Measurements from ENCODE around the gene PAK4.
A peak's percentile ranks its signal among the peaks of the same experiment; 100 is the strongest.

PAK4 gene

DNA sequence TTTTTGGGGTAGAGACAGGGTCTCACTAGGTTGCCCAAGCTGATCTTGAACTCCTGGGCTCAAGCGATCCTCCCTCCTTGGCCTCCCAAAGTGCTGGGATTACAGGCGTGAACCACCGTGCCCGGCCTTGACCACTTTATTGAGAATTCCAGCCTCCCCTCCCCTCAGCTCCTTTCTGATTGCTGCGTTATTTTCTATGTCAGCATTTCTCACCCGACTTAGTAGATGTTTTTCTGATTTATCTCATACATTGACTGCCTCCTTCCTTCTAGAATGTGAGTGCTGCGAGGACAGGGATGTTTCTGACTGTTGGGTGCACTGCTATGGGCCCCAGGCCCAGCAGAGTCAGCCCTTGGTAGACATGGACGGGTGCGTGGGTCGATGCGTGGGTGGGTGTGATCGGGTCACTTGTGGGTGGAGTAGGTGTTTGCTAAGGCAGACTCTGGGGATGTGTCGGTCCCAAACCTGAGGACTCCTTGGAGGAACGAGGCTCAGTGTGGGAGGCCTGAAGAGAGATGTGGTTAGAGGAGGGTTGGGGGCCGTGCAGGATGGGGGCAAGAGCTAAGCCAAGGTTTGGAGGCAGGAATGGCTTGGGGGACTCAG is 37.0 kb downstream of the PAK4 start:
- TF ChIP-seq ZNF274 (IDR thresholded peaks at IDR 0.05; ENCODE audit: low read depth, low read length), result no peak
- no peak for TF ChIP-seq SUZ12 (IDR thresholded peaks at IDR 0.05; ENCODE audit: extremely low read depth, insufficient read depth, insufficient read length)
- TF ChIP-seq YY1 (IDR thresholded peaks at IDR 0.05; ENCODE audit: insufficient read depth, insufficient read length), result no peak
- Histone ChIP-seq H3K27me3 (ENCODE audit: insufficient read depth, insufficient read length) (no peaks in the 10 kb centered on the region), H3K9me3 (ENCODE audit: insufficient read depth, low read length) (no peaks in the 10 kb centered on the region), H3K4me3 (ENCODE audit: insufficient read length, low read depth) (no peak overlapping the region), H3K36me3 (ENCODE audit: insufficient read depth, insufficient read length, low read length) (peaks cover 16% of the 10 kb centered on the region), H3K9ac (ENCODE audit: insufficient read length, low read depth) (no peak overlapping the region), H3K4me1 (ENCODE audit: insufficient read depth, insufficient read length) (peaks cover 6% of the 10 kb centered on the region)
- no peak for DNase-seq (ENCODE audit: low read depth, low spot score)

DNA sequence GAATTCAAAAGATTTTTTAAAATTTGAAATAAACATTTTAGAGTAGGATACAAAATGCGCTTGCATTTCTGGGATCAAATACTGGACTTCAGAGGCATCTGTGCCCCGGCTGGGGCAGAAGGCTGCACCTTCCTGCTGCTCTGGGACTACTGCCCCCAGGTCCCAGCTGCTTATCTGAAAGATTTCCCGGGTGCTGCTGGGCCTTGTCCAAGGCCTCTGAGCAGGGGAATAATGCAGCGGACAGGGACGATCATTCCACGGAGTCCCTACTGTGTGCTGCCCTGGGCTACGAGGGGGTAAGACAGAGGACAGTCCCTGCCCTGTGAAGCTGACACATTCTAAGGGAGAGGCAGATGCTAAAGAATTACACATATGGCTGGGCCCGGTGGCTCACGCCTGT is 38.0 kb downstream of the PAK4 start:
- TF ChIP-seq SUZ12 (IDR thresholded peaks at IDR 0.05; ENCODE audit: extremely low read depth, insufficient read depth, insufficient read length) (no peak), ZNF274 (IDR thresholded peaks at IDR 0.05; ENCODE audit: low read depth, low read length) (no peak), YY1 (IDR thresholded peaks at IDR 0.05; ENCODE audit: insufficient read depth, insufficient read length) (no peak)
- DNase-seq (ENCODE audit: low read depth, low spot score), result no peak
- Histone ChIP-seq H3K4me1 (ENCODE audit: insufficient read depth, insufficient read length) (peaks cover 13% of the 10 kb centered on the region), H3K9me3 (ENCODE audit: insufficient read depth, low read length) (no peaks in the 10 kb centered on the region), H3K9ac (ENCODE audit: insufficient read length, low read depth) (no peak overlapping the region), H3K4me3 (ENCODE audit: insufficient read length, low read depth) (no peak overlapping the region), H3K27me3 (ENCODE audit: insufficient read depth, insufficient read length) (no peaks in the 10 kb centered on the region), H3K36me3 (ENCODE audit: insufficient read depth, insufficient read length, low read length) (peaks cover 11% of the 10 kb centered on the region)

DNA sequence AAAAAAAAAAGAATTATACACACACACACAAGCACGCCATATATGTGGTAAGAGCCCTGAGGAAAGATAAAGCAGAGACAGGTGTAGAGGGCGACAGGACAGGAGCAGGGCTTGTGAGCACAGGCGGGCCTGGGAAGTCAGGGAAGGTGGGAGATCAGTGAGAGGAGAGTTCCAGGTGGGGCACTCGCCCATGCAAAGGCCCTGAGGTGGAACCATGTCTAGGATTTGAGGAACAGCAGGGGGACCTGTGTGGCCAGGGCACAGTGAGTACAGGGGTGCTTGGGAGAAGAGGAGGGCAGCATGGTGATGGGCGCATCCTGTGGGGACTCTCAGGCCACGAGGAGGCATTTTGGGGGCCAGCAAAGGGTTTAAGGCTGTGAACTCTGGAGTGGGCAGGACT is 38.7 kb downstream of the PAK4 start:
- DNase-seq (ENCODE audit: low read depth, low spot score), result no peak
- no peak overlapping the region for H3K4me3 ChIP-seq (ENCODE audit: insufficient read length, low read depth)
- TF ChIP-seq SUZ12 (IDR thresholded peaks at IDR 0.05; ENCODE audit: extremely low read depth, insufficient read depth, insufficient read length) (no peak), ZNF274 (IDR thresholded peaks at IDR 0.05; ENCODE audit: low read depth, low read length) (no peak)
- peaks cover 5% of the 10 kb centered on the region for H3K36me3 ChIP-seq (ENCODE audit: insufficient read depth, insufficient read length, low read length)
- H3K9me3 ChIP-seq (ENCODE audit: insufficient read depth, low read length), result no peaks in the 10 kb centered on the region
- H3K9ac ChIP-seq (ENCODE audit: insufficient read length, low read depth), result no peak overlapping the region
- no peaks in the 10 kb centered on the region for H3K27me3 ChIP-seq (ENCODE audit: insufficient read depth, insufficient read length)
- peaks cover 13% of the 10 kb centered on the region for H3K4me1 ChIP-seq (ENCODE audit: insufficient read depth, insufficient read length)

DNA sequence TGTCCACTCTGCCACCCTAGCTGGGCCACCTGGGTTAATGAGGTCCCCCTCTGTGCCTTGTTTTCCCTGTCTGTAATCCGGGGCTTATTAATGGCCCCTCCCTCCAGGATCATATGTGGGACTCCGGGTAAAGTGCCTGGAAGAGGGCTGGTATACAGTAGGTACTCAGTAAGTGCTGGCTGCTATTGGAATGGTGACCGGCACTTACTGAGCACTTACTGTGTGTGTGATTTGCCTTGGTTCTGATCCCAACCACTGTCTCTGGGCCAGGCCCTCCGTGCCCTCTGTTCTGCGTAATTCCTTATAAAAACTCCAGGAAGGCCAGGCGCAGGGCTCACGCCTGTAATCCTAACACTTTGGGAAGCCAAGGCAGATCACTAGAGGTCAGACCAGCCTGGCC is 40.3 kb downstream of the PAK4 start:
- DNase-seq (ENCODE audit: low read depth, low spot score), result no peak
- Histone ChIP-seq H3K4me1 (ENCODE audit: insufficient read depth, insufficient read length) (peaks cover 13% of the 10 kb centered on the region), H3K36me3 (ENCODE audit: insufficient read depth, insufficient read length, low read length) (peaks cover 11% of the 10 kb centered on the region), H3K9ac (ENCODE audit: insufficient read length, low read depth) (peak overlapping the region; percentile 10), H3K4me3 (ENCODE audit: insufficient read length, low read depth) (no peak overlapping the region), H3K9me3 (ENCODE audit: insufficient read depth, low read length) (no peaks in the 10 kb centered on the region), H3K27me3 (ENCODE audit: insufficient read depth, insufficient read length) (no peaks in the 10 kb centered on the region)
- no peak for TF ChIP-seq ZNF274 (IDR thresholded peaks at IDR 0.05; ENCODE audit: low read depth, low read length)
- no peak for TF ChIP-seq YY1 (IDR thresholded peaks at IDR 0.05; ENCODE audit: insufficient read depth, insufficient read length)
- TF ChIP-seq SUZ12 (IDR thresholded peaks at IDR 0.05; ENCODE audit: extremely low read depth, insufficient read depth, insufficient read length), result no peak

DNA sequence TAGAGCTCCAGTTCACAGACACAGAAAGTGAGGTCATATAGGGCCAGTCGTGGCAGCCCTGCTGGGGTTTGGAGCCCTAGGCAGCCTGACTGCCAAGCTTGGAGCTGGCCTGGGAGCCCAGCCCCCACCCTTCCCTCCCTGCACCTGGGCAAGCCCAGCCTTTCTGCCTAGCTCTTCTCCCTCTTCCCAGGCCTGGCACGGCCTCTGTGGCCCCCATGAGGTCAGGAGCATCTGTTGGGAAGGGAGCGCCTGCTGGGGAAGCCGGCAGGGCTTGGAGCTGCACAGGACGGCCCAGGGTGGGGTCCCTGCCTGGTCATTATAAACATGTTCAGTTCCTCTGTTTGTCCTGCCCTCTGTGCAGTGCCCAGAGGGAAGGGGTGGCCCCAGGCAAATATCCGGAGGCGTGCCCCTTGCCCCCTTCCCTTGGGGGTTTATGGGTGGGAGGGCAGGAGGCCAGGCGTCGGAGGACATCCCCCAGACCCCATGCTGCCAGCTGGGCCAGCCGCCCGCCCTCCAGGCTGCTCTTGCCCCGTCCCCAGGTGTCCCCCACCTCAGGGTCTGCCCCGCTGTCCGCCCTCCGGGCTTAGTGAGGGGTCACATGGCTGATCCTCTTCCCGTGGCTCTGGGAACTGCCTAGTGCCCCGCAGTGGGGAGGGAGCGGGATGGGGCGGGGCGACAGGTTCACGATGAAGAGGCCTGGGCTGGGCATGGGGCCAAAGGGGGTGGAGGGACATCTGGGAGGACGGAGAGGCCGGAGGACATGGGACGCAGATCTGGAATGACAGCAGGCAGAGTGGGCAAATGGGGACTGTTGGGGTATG is 41.2 kb downstream of the PAK4 start:
- TF ChIP-seq SUZ12 (IDR thresholded peaks at IDR 0.05; ENCODE audit: extremely low read depth, insufficient read depth, insufficient read length) (no peak), YY1 (IDR thresholded peaks at IDR 0.05; ENCODE audit: insufficient read depth, insufficient read length) (no peak), ZNF274 (IDR thresholded peaks at IDR 0.05; ENCODE audit: low read depth, low read length) (no peak)
- Histone ChIP-seq H3K9me3 (ENCODE audit: insufficient read depth, low read length) (no peaks in the 10 kb centered on the region), H3K9ac (ENCODE audit: insufficient read length, low read depth) (no peak overlapping the region), H3K4me3 (ENCODE audit: insufficient read length, low read depth) (no peak overlapping the region), H3K36me3 (ENCODE audit: insufficient read depth, insufficient read length, low read length) (peaks cover 18% of the 10 kb centered on the region), H3K4me1 (ENCODE audit: insufficient read depth, insufficient read length) (peaks cover 13% of the 10 kb centered on the region), H3K27me3 (ENCODE audit: insufficient read depth, insufficient read length) (no peaks in the 10 kb centered on the region)
- DNase-seq (ENCODE audit: low read depth, low spot score), result no peak

DNA sequence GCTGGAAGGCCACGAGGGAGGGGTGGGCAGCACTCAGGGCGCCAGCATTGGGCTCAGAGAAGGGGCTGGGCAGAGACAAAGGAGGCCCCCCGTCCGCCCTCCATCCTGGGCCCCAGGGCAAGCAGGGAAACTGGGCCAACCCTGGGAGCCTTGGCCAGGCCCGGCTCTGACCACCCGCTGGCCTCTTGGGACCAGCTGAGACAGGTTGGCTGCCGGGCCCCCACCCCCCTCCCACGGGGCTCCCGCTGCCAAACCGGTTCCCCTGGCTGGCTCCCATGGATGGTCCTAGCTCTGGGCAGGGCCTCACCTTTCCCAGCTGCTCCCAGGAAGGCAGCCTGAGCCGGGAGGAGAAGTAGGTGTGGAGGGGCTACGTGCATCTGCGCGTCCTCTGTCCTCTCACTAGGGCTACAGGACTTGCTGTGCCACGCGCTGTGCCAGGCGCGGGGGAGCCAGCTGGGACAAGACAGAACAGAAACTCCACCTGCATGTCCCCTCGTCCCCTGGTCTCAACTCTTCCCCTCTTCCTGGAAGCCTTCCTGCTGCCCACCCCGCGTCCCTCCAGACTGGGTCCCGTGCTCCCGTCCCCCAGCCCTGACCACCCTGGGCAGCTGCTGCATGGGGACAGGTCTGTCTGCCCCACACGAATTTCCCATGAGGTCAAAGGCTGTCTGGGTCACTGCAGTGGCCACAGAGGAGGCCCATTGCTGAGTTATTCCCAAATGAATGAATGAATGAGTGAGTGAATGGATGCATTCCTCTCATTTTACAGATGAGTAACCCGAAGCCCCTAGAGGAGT is 42.1 kb downstream of the PAK4 start:
- no peak for TF ChIP-seq YY1 (IDR thresholded peaks at IDR 0.05; ENCODE audit: insufficient read depth, insufficient read length)
- no peak for TF ChIP-seq ZNF274 (IDR thresholded peaks at IDR 0.05; ENCODE audit: low read depth, low read length)
- TF ChIP-seq SUZ12 (IDR thresholded peaks at IDR 0.05; ENCODE audit: extremely low read depth, insufficient read depth, insufficient read length), result no peak

More for the DNA sequence above, 42.1 kb downstream of the PAK4 start:
- Histone ChIP-seq H3K4me1 (ENCODE audit: insufficient read depth, insufficient read length) (peaks cover 15% of the 10 kb centered on the region), H3K4me3 (ENCODE audit: insufficient read length, low read depth) (no peak overlapping the region), H3K9ac (ENCODE audit: insufficient read length, low read depth) (peak overlapping the region; percentile 10), H3K9me3 (ENCODE audit: insufficient read depth, low read length) (no peaks in the 10 kb centered on the region), H3K36me3 (ENCODE audit: insufficient read depth, insufficient read length, low read length) (peaks cover 24% of the 10 kb centered on the region), H3K27me3 (ENCODE audit: insufficient read depth, insufficient read length) (no peaks in the 10 kb centered on the region)
- no peak for DNase-seq (ENCODE audit: low read depth, low spot score)
